Calu3 (cell line): ENCODE measurements around the gene STK4. TPM values are rescaled to one million over a fixed set of nuclear protein-coding genes. Genes with fewer than 3 reads are reported as not detected.

Experiments
- BruUV-seq: library from RNA; stranded (reverse); fragments of 400-500 nt; replicated peaks from 2 replicates; lab custom pipeline; 2021; lab: Mats Ljungman, UMichigan
- CTCF ChIA-PET: fragments of 300-600 bp; sonication (Branson Sonifier 250); formaldehyde crosslinking; loops from one replicate; lab custom pipeline; 2022; ENCODE audit warnings: antibody characterized with exemption; lab: Charles Lee
- DNase-seq: peaks from one replicate; pipeline ENCODE4 v3.0.0; 2022
- H3K27ac Mint-ChIP-seq: one replicate; pipeline ENCODE4 v1.8.0; 2022; ENCODE audit warnings: mixed read lengths; ENCODE audit not compliant: unreplicated experiment
- H3K27me3 Mint-ChIP-seq: one replicate; pipeline ENCODE4 v1.8.0; 2022; ENCODE audit warnings: mixed read lengths; ENCODE audit not compliant: unreplicated experiment
- H3K36me3 Mint-ChIP-seq: one replicate; pipeline ENCODE4 v1.8.0; 2022; ENCODE audit warnings: mild to moderate bottlenecking, moderate library complexity, mixed read lengths; ENCODE audit not compliant: insufficient read depth, unreplicated experiment
- H3K4me1 Mint-ChIP-seq: one replicate; pipeline ENCODE4 v1.8.0; 2022; ENCODE audit warnings: mild to moderate bottlenecking, low read depth, mixed read lengths; ENCODE audit not compliant: unreplicated experiment
- H3K4me3 Mint-ChIP-seq: one replicate; pipeline ENCODE4 v1.8.0; 2022; ENCODE audit warnings: mild to moderate bottlenecking, low read depth, moderate library complexity, mixed read lengths; ENCODE audit not compliant: unreplicated experiment
- H3K9me3 Mint-ChIP-seq: one replicate; pipeline ENCODE4 v1.8.0; 2022; ENCODE audit warnings: low read depth, mixed read lengths; ENCODE audit not compliant: unreplicated experiment
- CTCF ChIP-seq: fragments of 200-600 bp; IDR thresholded peaks from one replicate; pipeline ENCODE4 v1.8.0; 2022; ENCODE audit warnings: antibody characterized with exemption; ENCODE audit not compliant: unreplicated experiment
- intact Hi-C: fragments of 100-400 bp; cut with micrococcal nuclease; formaldehyde crosslinking; loops from one replicate; pipeline ENCODE4 v1.10.0; 2022; ENCODE audit not compliant: unreplicated experiment
- total RNA-seq: library from RNA; stranded (reverse); gene quantifications from 2 replicates; pipeline ENCODE4 v1.2.3, GENCODE V29; 2022

STK4 gene
- total RNA-seq, 1 experiment from 2014 or later, result 53.1 TPM

- H3K9me3 Mint-ChIP-seq, result no peaks in the 10 kb centered on the region
- H3K27me3 Mint-ChIP-seq, result no peaks in the 10 kb centered on the region
- peak; percentile 67 for DNase-seq
- no TSS peak for BruUV-seq
- TF ChIP-seq CTCF, result peak; percentile 73
- peak overlapping the region; percentile 8 for H3K27ac Mint-ChIP-seq
- peaks cover 5% of the 10 kb centered on the region for H3K36me3 Mint-ChIP-seq
- H3K4me3 Mint-ChIP-seq, result no peak overlapping the region
- intact Hi-C loops, result loop anchor here (1.0 to 5.0 kb wide), 5 partner anchors 33 to 247 kb away; no protein-coding TSS in a partner anchor
- CTCF ChIA-PET, result interaction anchor here (0.6 to 4.1 kb wide), 39 partner anchors 9 to 821 kb away, joined by 3 to 70 read pairs (median 5); no protein-coding TSS in a partner anchor
- peaks cover 33% of the 10 kb centered on the region for H3K4me1 Mint-ChIP-seq
Observed at GRCh38 chr20:45044084-45044573, 77.8 kb downstream of the STK4 start.

GRCh38 chr20:45044601-45045000 is 78.3 kb downstream of the STK4 start:
- intact Hi-C loops, result loop anchor here (1.0 to 5.0 kb wide), 5 partner anchors 34 to 247 kb away; no protein-coding TSS in a partner anchor
- no peak for TF ChIP-seq CTCF
- H3K27ac Mint-ChIP-seq, result no peak overlapping the region
- peaks cover 5% of the 10 kb centered on the region for H3K36me3 Mint-ChIP-seq
- peaks cover 33% of the 10 kb centered on the region for H3K4me1 Mint-ChIP-seq
- no peaks in the 10 kb centered on the region for H3K9me3 Mint-ChIP-seq
- no peaks in the 10 kb centered on the region for H3K27me3 Mint-ChIP-seq
- CTCF ChIA-PET, result interaction anchor here (0.6 to 4.1 kb wide), 34 partner anchors 10 to 821 kb away, joined by 3 to 70 read pairs (median 5); no protein-coding TSS in a partner anchor
- no peak for DNase-seq
- no TSS peak for BruUV-seq
- H3K4me3 Mint-ChIP-seq, result no peak overlapping the region

DNA sequence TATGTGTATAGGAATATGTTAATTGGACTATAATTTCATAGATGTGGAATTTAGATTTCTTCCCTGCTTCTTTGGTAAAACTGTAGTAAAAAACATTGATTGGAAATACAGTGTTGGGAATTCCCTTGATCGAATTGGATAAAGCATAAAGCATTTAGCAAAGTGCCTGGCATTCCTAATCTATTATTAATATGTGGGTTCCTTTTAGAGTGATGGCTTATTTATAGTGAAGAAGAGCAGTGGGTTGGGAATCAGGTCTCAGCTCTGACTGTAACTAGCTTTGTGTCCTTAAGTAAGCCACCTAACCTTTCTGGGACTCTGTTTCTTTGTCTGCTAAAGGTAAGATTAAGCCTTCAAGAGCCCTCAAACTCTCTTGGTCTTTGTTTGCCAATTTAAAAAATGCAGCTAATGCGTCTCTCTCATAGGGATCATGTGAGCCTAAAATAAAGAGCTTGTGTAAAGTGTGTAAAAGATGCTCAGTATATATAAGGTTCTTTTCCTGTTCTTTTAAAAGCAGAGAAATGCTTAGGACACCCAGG is 81.3 kb downstream of the STK4 start:
- Mint-ChIP-seq H3K27ac (no peak overlapping the region), H3K4me1 (peaks cover 12% of the 10 kb centered on the region), H3K36me3 (no peaks in the 10 kb centered on the region), H3K9me3 (no peaks in the 10 kb centered on the region), H3K27me3 (no peaks in the 10 kb centered on the region), H3K4me3 (no peak overlapping the region)
- CTCF ChIA-PET, result interaction anchor here (1.4 to 1.5 kb wide), 2 partner anchors 53 to 243 kb away, joined by 3 to 4 read pairs; partner anchors contain the start of gene KCNS1
- intact Hi-C loops, result no loop called here
- TF ChIP-seq CTCF, result no peak
- DNase-seq, result no peak
- no TSS peak for BruUV-seq

- intact Hi-C loops, result no loop called here
- Mint-ChIP-seq H3K4me1 (no peaks in the 10 kb centered on the region), H3K27me3 (no peaks in the 10 kb centered on the region), H3K27ac (no peak overlapping the region), H3K4me3 (no peak overlapping the region), H3K36me3 (peaks cover 4% of the 10 kb centered on the region), H3K9me3 (no peaks in the 10 kb centered on the region)
- CTCF ChIA-PET, result interaction anchor here (1.3 to 1.7 kb wide), 2 partner anchors 46 to 62 kb away, joined by 3 to 8 read pairs; no protein-coding TSS in a partner anchor
- DNase-seq, result no peak
- no TSS peak for BruUV-seq
- no peak for TF ChIP-seq CTCF
Observed at GRCh38 chr20:45049438-45049837, 83.1 kb downstream of the STK4 start.
